Measurements from ENCODE around the gene R3HDML. TPM values are rescaled to one million over a fixed set of nuclear protein-coding genes. Genes with fewer than 3 reads are reported as not detected.
A peak's percentile ranks its signal among the peaks of the same experiment; 100 is the strongest.

Gene R3HDML
- total and polyA plus RNA-seq, 2 of the 13 experiments (the other 11 are each of a cell fraction or from before 2014, with no cell fraction given) = not detected

- no peak for TF ChIP-seq ZXDC (CRISPR knock-in tag; IDR thresholded peaks at IDR 0.05)
- TF ChIP-seq PAF1 (CRISPR knock-in tag; IDR thresholded peaks at IDR 0.05) = peak; percentile 28; the same call in 1 of the 2 replicates
- TF ChIP-seq, protein P1, sequence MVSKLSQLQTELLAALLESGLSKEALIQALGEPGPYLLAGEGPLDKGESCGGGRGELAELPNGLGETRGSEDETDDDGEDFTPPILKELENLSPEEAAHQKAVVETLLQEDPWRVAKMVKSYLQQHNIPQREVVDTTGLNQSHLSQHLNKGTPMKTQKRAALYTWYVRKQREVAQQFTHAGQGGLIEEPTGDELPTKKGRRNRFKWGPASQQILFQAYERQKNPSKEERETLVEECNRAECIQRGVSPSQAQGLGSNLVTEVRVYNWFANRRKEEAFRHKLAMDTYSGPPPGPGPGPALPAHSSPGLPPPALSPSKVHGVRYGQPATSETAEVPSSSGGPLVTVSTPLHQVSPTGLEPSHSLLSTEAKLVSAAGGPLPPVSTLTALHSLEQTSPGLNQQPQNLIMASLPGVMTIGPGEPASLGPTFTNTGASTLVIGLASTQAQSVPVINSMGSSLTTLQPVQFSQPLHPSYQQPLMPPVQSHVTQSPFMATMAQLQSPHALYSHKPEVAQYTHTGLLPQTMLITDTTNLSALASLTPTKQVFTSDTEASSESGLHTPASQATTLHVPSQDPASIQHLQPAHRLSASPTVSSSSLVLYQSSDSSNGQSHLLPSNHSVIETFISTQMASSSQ (IDR thresholded peaks at IDR 0.05; ENCODE audit: low read depth) = 0 out of 2 replicates have a peak, but pooled peaks have one; percentile 2
- TF ChIP-seq, protein P1 (CRISPR knock-in tag; IDR thresholded peaks at IDR 0.05; ENCODE audit: borderline replicate concordance) = no peak
- TF ChIP-seq REL (CRISPR knock-in tag; conservative IDR thresholded peaks at IDR 0.05) = 0 out of 2 replicates have a peak, but pooled peaks have one; percentile 4
- no peak for TF ChIP-seq ZNF3 (CRISPR knock-in tag; IDR thresholded peaks at IDR 0.05)
- TF ChIP-seq ZNF891 (CRISPR knock-in tag; IDR thresholded peaks at IDR 0.05) = no peak
- 0 out of 4 replicates have a peak, but pooled peaks of 1 of the 2 experiments have one; percentile 43 for TF ChIP-seq HMGXB4 (CRISPR knock-in tag; IDR thresholded peaks at IDR 0.05; ENCODE audit: borderline replicate concordance in 1 of 2, low read depth in 1 of 2)
- TF ChIP-seq ZBTB21 (CRISPR knock-in tag; IDR thresholded peaks at IDR 0.05) = no peak
- TF ChIP-seq ZNF431 (CRISPR knock-in tag; IDR thresholded peaks at IDR 0.05; ENCODE audit: borderline replicate concordance, low read depth) = no peak
- TF ChIP-seq SOX13 (IDR thresholded peaks at IDR 0.05) = no peak
- TF ChIP-seq SOX13 (CRISPR knock-in tag; conservative IDR thresholded peaks at IDR 0.05 in 1 of 2, IDR thresholded peaks at IDR 0.05 in 1 of 2) = peak in 1 of 2 experiments; percentile 71; a peak in 2 of 4 replicates
- peak; percentile 55; the same call in 1 of the 2 replicates for TF ChIP-seq ZFP36L1 (CRISPR knock-in tag; IDR thresholded peaks at IDR 0.05)
- TF ChIP-seq HDAC2 (CRISPR knock-in tag; IDR thresholded peaks at IDR 0.05) = 0 out of 2 replicates have a peak, but pooled peaks have one; percentile 17
- no peak for TF ChIP-seq ZNF775 (CRISPR knock-in tag; IDR thresholded peaks at IDR 0.05; ENCODE audit: borderline replicate concordance)
- TF ChIP-seq ZFP36L2 (CRISPR knock-in tag; IDR thresholded peaks at IDR 0.05) = 0 out of 2 replicates have a peak, but pooled peaks have one; percentile 11
- no peak for TF ChIP-seq POLR2AphosphoS2 (IDR thresholded peaks at IDR 0.05; ENCODE audit: low read depth, low read length)
- TF ChIP-seq FOXA1 (IDR thresholded peaks at IDR 0.05) = no peak
- TF ChIP-seq FOXA1 (CRISPR knock-in tag; IDR thresholded peaks at IDR 0.05) = peak; percentile 11; the same call in 1 of the 2 replicates
- TF ChIP-seq MED8 (CRISPR knock-in tag; IDR thresholded peaks at IDR 0.05; ENCODE audit: insufficient replicate concordance) = no peak
- no peak for TF ChIP-seq ZNF552 (CRISPR knock-in tag; IDR thresholded peaks at IDR 0.05; ENCODE audit: borderline replicate concordance)
- no peak for TF ChIP-seq ZNF614 (CRISPR knock-in tag; IDR thresholded peaks at IDR 0.05; ENCODE audit: borderline replicate concordance)
- TF ChIP-seq ARNTL (CRISPR knock-in tag; IDR thresholded peaks at IDR 0.05) = peak; percentile 8; the same call in 1 of the 2 replicates
Observed at GRCh38 chr20:44356353-44356723, 19.5 kb downstream of the R3HDML start (continued).

Measured in HepG2 (cell line).